H1 (cell line): ENCODE data around the gene CNST. TPM values are rescaled to one million over a fixed set of nuclear protein-coding genes. Genes with fewer than 3 reads are reported as not detected.

Source experiments
- BCL11A ChIP-seq, 2 experiments: IDR thresholded peaks; one replicate each; pipeline ENCODE4 v1.6.1; 2011; ENCODE audit warnings: low read depth in 2 of 2, low read length in 2 of 2, mild to moderate bottlenecking in 2 of 2
- CEBPB ChIP-seq: IDR thresholded peaks from 2 replicates; pipeline ENCODE4 v1.6.1; 2012; ENCODE audit warnings: low read depth, low read length
- EP300 ChIP-seq, 2 experiments: IDR thresholded peaks; 1 replicate in 1 of 2; 2 replicates in 1 of 2; pipeline ENCODE4 v1.6.1; 2011 to 2012; ENCODE audit warnings: low read depth in 2 of 2, low read length in 2 of 2, mild to moderate bottlenecking in 2 of 2, borderline replicate concordance in 1 of 2, inconsistent platforms in 1 of 2, moderate library complexity in 1 of 2
- JUND ChIP-seq: IDR thresholded peaks from 2 replicates; pipeline ENCODE4 v1.6.1; 2011; ENCODE audit warnings: mild to moderate bottlenecking, improper control_type of control experiment, low read length
- MAFK ChIP-seq: IDR thresholded peaks from 2 replicates; pipeline ENCODE4 v1.6.1; 2012; ENCODE audit warnings: low read depth, mild to moderate bottlenecking, improper control_type of control experiment, low read length
- RXRA ChIP-seq: IDR thresholded peaks from 2 replicates; pipeline ENCODE4 v1.6.1; 2011; ENCODE audit warnings: low read depth, mild to moderate bottlenecking, low read length, moderate library complexity; ENCODE audit not compliant: insufficient read depth
- SIRT6 ChIP-seq: IDR thresholded peaks from one replicate; pipeline ENCODE4 v1.7.1; 2012; ENCODE audit warnings: low read length, inconsistent platforms
- polyA plus RNA-seq, 7 experiments: library from polyadenylated mRNA; depleted of rRNA in 3 of 7; stranded (reverse) in 5 of 7; unstranded in 2 of 7; fragments of >200 nt in 5 of 7; fragments of 200-250 nt in 2 of 7; gene quantifications; 1 replicate in 5 of 7; 2 replicates in 1 of 7; 4 replicates in 1 of 7; pipeline versions ENCODE4 v1.2.1 to v1.2.3, GENCODE V29; 2011 to 2013; ENCODE audit warnings: missing spikeins in 2 of 7, mixed read lengths in 2 of 7
- total RNA-seq: library from RNA; stranded (reverse); fragmentation: NEBNext Ultra II Directional; extraction: Animal tissue kit (Norgen Biotek cat#: 25700); gene quantifications from 2 replicates; pipeline ENCODE4 v1.2.1, GENCODE V29; 2021
- TF ChIP-seq, protein P1 (sequence below): IDR thresholded peaks from 2 replicates; pipeline ENCODE4 v1.6.1; 2012; ENCODE audit warnings: low read length, inconsistent platforms

CNST gene
- total and polyA plus RNA-seq, 2 of the 8 experiments (the other 6 are each of a cell fraction or from before 2014, with no cell fraction given), result 5.3 to 21.3 TPM

GRCh38 chr1:246613096-246613758 is 47.0 kb downstream of the CNST start (continued):
- no peak for TF ChIP-seq MAFK
- no peak for TF ChIP-seq EP300 (IDR thresholded peaks at IDR 0.05; ENCODE audit: borderline replicate concordance in 1 of 2, low read depth in 2 of 2, low read length in 2 of 2)
- no peak for TF ChIP-seq SIRT6
- TF ChIP-seq CEBPB, result no peak
- no peak for TF ChIP-seq JUND
- TF ChIP-seq, protein P1, sequence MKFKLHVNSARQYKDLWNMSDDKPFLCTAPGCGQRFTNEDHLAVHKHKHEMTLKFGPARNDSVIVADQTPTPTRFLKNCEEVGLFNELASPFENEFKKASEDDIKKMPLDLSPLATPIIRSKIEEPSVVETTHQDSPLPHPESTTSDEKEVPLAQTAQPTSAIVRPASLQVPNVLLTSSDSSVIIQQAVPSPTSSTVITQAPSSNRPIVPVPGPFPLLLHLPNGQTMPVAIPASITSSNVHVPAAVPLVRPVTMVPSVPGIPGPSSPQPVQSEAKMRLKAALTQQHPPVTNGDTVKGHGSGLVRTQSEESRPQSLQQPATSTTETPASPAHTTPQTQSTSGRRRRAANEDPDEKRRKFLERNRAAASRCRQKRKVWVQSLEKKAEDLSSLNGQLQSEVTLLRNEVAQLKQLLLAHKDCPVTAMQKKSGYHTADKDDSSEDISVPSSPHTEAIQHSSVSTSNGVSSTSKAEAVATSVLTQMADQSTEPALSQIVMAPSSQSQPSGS, result no peak
- TF ChIP-seq BCL11A (IDR thresholded peaks at IDR 0.05; ENCODE audit: low read depth in 2 of 2, low read length in 2 of 2), result no peak
- TF ChIP-seq RXRA, result no peak
